Measurements from ENCODE around the gene KCNG1. TPM values are rescaled to one million over a fixed set of nuclear protein-coding genes. Genes with fewer than 3 reads are reported as not detected.

The KCNG1 gene
- total and polyA plus RNA-seq, 2 of the 4 experiments (the other 2 are of a cell fraction), result 23.7 to 51.4 TPM

GRCh38 chr20:51065615-51066014, 42.7 kb upstream of the KCNG1 start:
- peaks cover 15% of the 10 kb centered on the region for H3K27me3 ChIP-seq (ENCODE audit: control insufficient read depth, insufficient read depth, low read length)
- no peak overlapping the region for H3K4me2 ChIP-seq (ENCODE audit: low read depth, low read length)
- H2AK5ac ChIP-seq (ENCODE audit: low read depth, low read length), result no peak overlapping the region
- no peak overlapping the region for H3K14ac ChIP-seq (replicated peaks; ENCODE audit: low read depth, low read length)
- ATAC-seq (ENCODE audit: low read depth), result no peak
- in situ Hi-C loops (cut with MboI; ENCODE audit: low sequenced_read_pairs) (no loop called here), intact Hi-C loops (cut with micrococcal nuclease) (no loop called here), dilution Hi-C loops (cut with HindIII; ENCODE audit: low sequenced_read_pairs, unreplicated experiment) (no loop called here)
- H3K27ac ChIP-seq (ENCODE audit: insufficient read depth, low read length), result no peak overlapping the region
- no peak for DNase-seq
- CTCF ChIA-PET, result interaction anchor here (0.6 kb wide), 1 partner anchor 183 kb away, joined by 8 read pairs; no protein-coding TSS in a partner anchor
- no peak overlapping the region for H2AK9ac ChIP-seq (replicated peaks; ENCODE audit: low read depth, low read length, poor library complexity)
- no peak overlapping the region for H2BK15ac ChIP-seq (ENCODE audit: low read depth, low read length)
- no peaks in the 10 kb centered on the region for H3K9me1 ChIP-seq (ENCODE audit: insufficient read depth, low read length)
- no peak for TF ChIP-seq CEBPB (IDR thresholded peaks at IDR 0.05; ENCODE audit: low read depth, low read length)
- no peak for TF ChIP-seq CHD1 (IDR thresholded peaks at IDR 0.05; ENCODE audit: low read depth, low read length)
- no peak for TF ChIP-seq SMC3 (IDR thresholded peaks at IDR 0.05; ENCODE audit: low read depth, low read length)
- TF ChIP-seq POLR2A (IDR thresholded peaks at IDR 0.05; ENCODE audit: low read depth, low read length), result no peak
- TF ChIP-seq CTCF (conservative IDR thresholded peaks at IDR 0.05; ENCODE audit: low read depth, low read length), result no peak
- no peak overlapping the region for H2BK120ac ChIP-seq (ENCODE audit: low read depth, low read length)
- no peak overlapping the region for H3K4ac ChIP-seq (ENCODE audit: low read depth, low read length)
- no peak overlapping the region for H2AFZ ChIP-seq (replicated peaks; ENCODE audit: low read length, poor library complexity)
- H4K5ac ChIP-seq (ENCODE audit: low read depth, low read length), result no peak overlapping the region
- H3K56ac ChIP-seq (ENCODE audit: extremely low read depth, insufficient read depth, low read length), result no peak overlapping the region
- no peaks in the 10 kb centered on the region for H3K79me1 ChIP-seq (ENCODE audit: low read depth in 1 of 2, low read length in 2 of 2)
- H3K9ac ChIP-seq (ENCODE audit: low read depth, low read length), result no peak overlapping the region
- H3K9me3 ChIP-seq (ENCODE audit: control insufficient read depth, insufficient read depth, low read length), result no peaks in the 10 kb centered on the region
- H3K23ac ChIP-seq (ENCODE audit: low read depth, low read length), result no peak overlapping the region
- POLR2A ChIA-PET (ENCODE audit: unreplicated experiment), result no interaction called here
- H4K20me1 ChIP-seq (ENCODE audit: insufficient read depth, low read length), result no peaks in the 10 kb centered on the region
- no peak overlapping the region for H2BK5ac ChIP-seq (ENCODE audit: low read depth, low read length, poor library complexity, severe bottlenecking)
- no peaks in the 10 kb centered on the region for H3K4me1 ChIP-seq (ENCODE audit: control insufficient read depth, insufficient read depth, low read length)
- no peak overlapping the region for H4K8ac ChIP-seq (ENCODE audit: low read depth in 2 of 2, low read length in 2 of 2)
- H3K18ac ChIP-seq (ENCODE audit: low read depth, low read length), result no peak overlapping the region
- WGBS, 2 experiments (ENCODE audit: extremely low coverage in 2 of 2, insufficient read length in 1 of 2), result no CpG with 5 or more reads among the region's 4 CpGs
- no peaks in the 10 kb centered on the region for H3K36me3 ChIP-seq (ENCODE audit: control insufficient read depth, insufficient read depth, low read length)
- no TSS peak for BruUV-seq (replicated peaks)
- no peak overlapping the region for H4K91ac ChIP-seq (ENCODE audit: insufficient read depth, low read depth, low read length)
- no peak overlapping the region for H3K4me3 ChIP-seq (ENCODE audit: insufficient read depth, low read depth, low read length)
- H2BK20ac ChIP-seq (ENCODE audit: low read depth, low read length), result no peak overlapping the region

Data from IMR-90 (cell line).